Lower lobe of right lung (tissue), 2 donors: Measurements from ENCODE around the gene CAMSAP2. TPM values are rescaled to one million over a fixed set of nuclear protein-coding genes. Genes with fewer than 3 reads are reported as not detected.

Source experiments
- ATAC-seq, 2 donors: fragments of 200-7000 bp; cut with Tn5 transposase; one replicate each; pipeline ENCODE4 v1.9.1; 2020 to 2022; ENCODE audit warnings: mild to moderate bottlenecking in 2 of 2, moderate library complexity in 2 of 2
- DNase-seq: peaks from one replicate; pipeline ENCODE4 v3.0.0-alpha.2; 2020
- H3K27ac ChIP-seq: fragments of 200-600 bp; one replicate; pipeline ENCODE4 v1.8.0; 2022
- H3K27me3 ChIP-seq: fragments of 200-600 bp; one replicate; pipeline ENCODE4 v1.8.0; 2022; ENCODE audit warnings: low read depth
- H3K36me3 ChIP-seq: fragments of 200-600 bp; one replicate; pipeline ENCODE4 v1.8.0; 2022; ENCODE audit warnings: mild to moderate bottlenecking
- H3K4me1 ChIP-seq: fragments of 200-600 bp; one replicate; pipeline ENCODE4 v1.8.0; 2022
- H3K4me3 ChIP-seq: fragments of 200-600 bp; one replicate; pipeline ENCODE4 v1.8.0; 2022; ENCODE audit warnings: mild to moderate bottlenecking
- H3K9me3 ChIP-seq: fragments of 200-600 bp; one replicate; pipeline ENCODE4 v1.8.0; 2022
- intact Hi-C: fragments of 100-400 bp; cut with DNase I; formaldehyde crosslinking; loops from one replicate; pipeline ENCODE4 v1.11.0; 2022
- total RNA-seq: library from RNA; stranded (reverse); fragmentation: NEBNext Ultra II Directional; extraction: Animal tissue kit (Norgen Biotek cat#: 25700); gene quantifications from one replicate; pipeline ENCODE4 v1.2.1, GENCODE V29; 2021
- TF ChIP-seq, protein P1 (sequence below): fragments of 200-600 bp; IDR thresholded peaks from one replicate; pipeline ENCODE4 v1.8.0; 2022; ENCODE audit warnings: antibody characterized with exemption, mild to moderate bottlenecking
- donor health status: DM: no; HTN: yes; CAD: no; lungs with severe emphysema.

CAMSAP2 gene
- total RNA-seq, 1 donor from 2014 or later: 30.7 TPM

DNA sequence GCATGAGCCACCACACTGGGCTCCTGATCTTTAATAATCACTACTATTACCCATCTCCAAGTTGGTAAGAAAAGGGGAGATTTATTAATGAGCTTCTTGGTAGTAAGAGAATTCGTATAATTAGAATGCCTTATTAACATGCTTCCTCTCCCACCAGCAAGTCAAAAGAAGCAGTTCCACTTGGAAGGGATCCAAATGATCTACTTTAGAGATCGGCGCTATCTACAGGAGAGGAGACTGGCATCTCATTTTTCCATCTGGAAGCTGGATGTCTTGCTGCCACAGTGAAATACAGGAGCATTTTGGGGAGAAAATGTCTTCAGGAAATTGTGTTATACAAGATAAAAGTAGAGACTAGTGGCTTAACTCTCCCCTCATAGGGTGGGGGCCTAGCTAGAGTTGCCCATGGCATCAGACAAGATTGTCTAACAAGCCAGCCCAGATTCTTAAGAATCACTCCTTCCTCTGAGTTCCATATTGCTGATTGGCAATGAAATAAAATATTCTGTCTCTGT lies 33.6 kb upstream of the CAMSAP2 start:
- Histone ChIP-seq H3K27me3 (no peaks in the 10 kb centered on the region), H3K9me3 (no peaks in the 10 kb centered on the region), H3K4me1 (no peaks in the 10 kb centered on the region), H3K27ac (no peak overlapping the region), H3K4me3 (no peak overlapping the region), H3K36me3 (no peaks in the 10 kb centered on the region)
- intact Hi-C loops: no loop called here
- no peak for DNase-seq
- no peak for ATAC-seq
- TF ChIP-seq, protein P1, sequence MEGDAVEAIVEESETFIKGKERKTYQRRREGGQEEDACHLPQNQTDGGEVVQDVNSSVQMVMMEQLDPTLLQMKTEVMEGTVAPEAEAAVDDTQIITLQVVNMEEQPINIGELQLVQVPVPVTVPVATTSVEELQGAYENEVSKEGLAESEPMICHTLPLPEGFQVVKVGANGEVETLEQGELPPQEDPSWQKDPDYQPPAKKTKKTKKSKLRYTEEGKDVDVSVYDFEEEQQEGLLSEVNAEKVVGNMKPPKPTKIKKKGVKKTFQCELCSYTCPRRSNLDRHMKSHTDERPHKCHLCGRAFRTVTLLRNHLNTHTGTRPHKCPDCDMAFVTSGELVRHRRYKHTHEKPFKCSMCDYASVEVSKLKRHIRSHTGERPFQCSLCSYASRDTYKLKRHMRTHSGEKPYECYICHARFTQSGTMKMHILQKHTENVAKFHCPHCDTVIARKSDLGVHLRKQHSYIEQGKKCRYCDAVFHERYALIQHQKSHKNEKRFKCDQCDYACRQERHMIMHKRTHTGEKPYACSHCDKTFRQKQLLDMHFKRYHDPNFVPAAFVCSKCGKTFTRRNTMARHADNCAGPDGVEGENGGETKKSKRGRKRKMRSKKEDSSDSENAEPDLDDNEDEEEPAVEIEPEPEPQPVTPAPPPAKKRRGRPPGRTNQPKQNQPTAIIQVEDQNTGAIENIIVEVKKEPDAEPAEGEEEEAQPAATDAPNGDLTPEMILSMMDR: no peak

DNA sequence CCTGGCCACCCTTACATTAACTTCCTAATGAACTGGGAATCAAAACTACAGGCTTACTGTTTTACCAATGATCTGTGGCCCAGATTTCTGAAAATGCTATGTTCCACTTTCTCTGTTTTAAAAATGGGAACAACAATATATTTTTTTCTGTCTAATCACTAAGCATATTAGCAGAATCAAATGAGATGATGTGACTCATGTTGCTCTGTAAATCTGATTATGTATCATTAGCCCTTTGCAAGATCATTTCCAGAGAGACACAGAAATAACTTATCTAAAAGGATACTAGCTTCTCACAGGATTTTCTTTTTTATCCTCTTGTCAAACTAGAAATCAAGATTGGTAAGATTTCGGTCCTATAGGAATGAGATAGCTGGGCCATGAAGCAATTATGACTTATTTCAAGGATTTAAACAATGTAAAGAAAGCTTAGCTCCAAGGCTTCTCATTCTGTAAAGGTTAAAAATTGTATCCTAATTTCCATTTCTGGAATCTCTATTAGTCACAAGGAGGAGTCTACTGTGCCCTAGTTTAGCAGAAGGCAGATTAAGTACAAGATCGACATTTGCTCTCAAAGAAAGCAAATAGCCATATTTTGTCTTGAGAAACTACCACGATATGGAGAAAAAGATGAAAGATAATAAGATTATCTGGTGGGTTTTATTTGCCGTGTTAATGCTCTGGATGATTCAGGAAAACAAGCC lies 32.4 kb upstream of the CAMSAP2 start:
- ATAC-seq (no peak), DNase-seq (no peak)
- H3K27me3 ChIP-seq: no peaks in the 10 kb centered on the region
- no peaks in the 10 kb centered on the region for H3K36me3 ChIP-seq
- no peaks in the 10 kb centered on the region for H3K9me3 ChIP-seq
- intact Hi-C loops: no loop called here
- no peaks in the 10 kb centered on the region for H3K4me1 ChIP-seq
- no peak overlapping the region for H3K27ac ChIP-seq
- no peak overlapping the region for H3K4me3 ChIP-seq
- TF ChIP-seq, protein P1: no peak

GRCh38 chr1:200707116-200707515 lies 31.6 kb upstream of the CAMSAP2 start:
- intact Hi-C loops: no loop called here
- H3K9me3 ChIP-seq: no peaks in the 10 kb centered on the region
- no peak overlapping the region for H3K27ac ChIP-seq
- no peaks in the 10 kb centered on the region for H3K4me1 ChIP-seq
- H3K36me3 ChIP-seq: no peaks in the 10 kb centered on the region
- no peak overlapping the region for H3K4me3 ChIP-seq
- DNase-seq: no peak
- ATAC-seq: no peak
- no peaks in the 10 kb centered on the region for H3K27me3 ChIP-seq
- TF ChIP-seq, protein P1: no peak

DNA sequence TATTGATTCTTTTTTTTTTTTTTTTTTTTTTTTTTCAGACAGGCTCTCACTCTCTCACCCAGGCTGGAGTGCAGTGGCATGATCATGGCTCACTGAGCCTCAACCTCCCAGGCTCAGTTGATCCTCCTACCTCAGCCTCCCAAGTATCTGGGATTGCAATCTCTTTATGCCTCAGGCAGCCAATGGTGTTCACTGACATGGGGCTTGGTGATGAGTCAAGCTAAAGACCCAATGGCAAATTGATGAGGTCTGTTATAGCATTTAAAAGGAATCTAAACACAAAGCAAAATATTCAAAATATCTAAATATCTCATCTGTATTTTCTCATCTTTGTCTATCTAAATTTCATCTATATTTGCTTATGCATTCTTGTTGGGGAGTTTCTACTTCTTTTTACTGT lies 30.5 kb upstream of the CAMSAP2 start:
- Histone ChIP-seq H3K27me3 (no peaks in the 10 kb centered on the region), H3K36me3 (no peaks in the 10 kb centered on the region), H3K4me1 (no peaks in the 10 kb centered on the region), H3K9me3 (no peaks in the 10 kb centered on the region), H3K27ac (no peak overlapping the region), H3K4me3 (no peak overlapping the region)
- ATAC-seq (no peak), DNase-seq (no peak)
- TF ChIP-seq, protein P1: no peak
- intact Hi-C loops: no loop called here

GRCh38 chr1:200708769-200709168 lies 29.9 kb upstream of the CAMSAP2 start:
- Histone ChIP-seq H3K36me3 (no peaks in the 10 kb centered on the region), H3K27ac (no peak overlapping the region), H3K4me1 (no peaks in the 10 kb centered on the region), H3K27me3 (no peaks in the 10 kb centered on the region), H3K9me3 (no peaks in the 10 kb centered on the region), H3K4me3 (no peak overlapping the region)
- no peak for ATAC-seq
- TF ChIP-seq, protein P1: no peak
- intact Hi-C loops: no loop called here
- no peak for DNase-seq
